ENCODE measurements around the gene ZNF598. TPM values are rescaled to one million over a fixed set of nuclear protein-coding genes. Genes with fewer than 3 reads are reported as not detected.

The ZNF598 gene
- polyA plus RNA-seq, 1 donor from 2014 or later, result 22.1 TPM

DNA sequence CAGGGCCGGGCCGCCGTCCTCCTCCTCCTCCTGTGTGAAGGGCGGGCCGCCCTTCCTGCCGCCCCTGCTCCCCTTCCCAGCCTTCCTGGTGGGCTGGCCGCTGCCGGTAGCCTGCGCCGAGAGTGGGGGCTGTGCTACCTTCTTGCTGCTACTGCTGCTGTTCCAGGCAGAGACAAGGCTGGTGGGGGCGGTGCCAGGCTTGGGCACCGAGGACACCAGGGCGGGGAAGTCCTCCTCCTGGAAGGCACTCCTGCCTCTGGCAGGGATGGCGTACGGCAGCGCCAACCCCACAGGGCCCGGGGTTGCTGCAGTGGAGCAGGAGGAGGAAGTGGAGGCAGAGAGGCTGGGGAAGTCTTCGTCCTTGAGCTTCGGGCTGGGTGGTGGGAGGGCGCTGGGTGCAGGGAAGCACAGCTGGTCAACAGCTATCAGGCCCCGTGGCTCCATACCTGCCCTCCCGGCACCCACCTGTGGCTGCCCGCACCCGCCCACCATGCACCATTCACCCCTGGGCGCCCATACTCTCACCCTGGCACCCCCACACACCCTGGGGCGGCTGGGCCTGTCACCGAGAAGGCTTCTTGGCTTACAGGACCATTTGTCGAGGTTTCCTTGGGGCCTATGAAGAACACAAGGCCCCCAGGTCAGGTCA is 9.6 kb downstream of the ZNF598 start:
- no peaks in the 10 kb centered on the region for H3K36me3 ChIP-seq (ENCODE audit: insufficient read depth, low read length)
- H3K27ac ChIP-seq (ENCODE audit: low read length), result no peak overlapping the region

DNA sequence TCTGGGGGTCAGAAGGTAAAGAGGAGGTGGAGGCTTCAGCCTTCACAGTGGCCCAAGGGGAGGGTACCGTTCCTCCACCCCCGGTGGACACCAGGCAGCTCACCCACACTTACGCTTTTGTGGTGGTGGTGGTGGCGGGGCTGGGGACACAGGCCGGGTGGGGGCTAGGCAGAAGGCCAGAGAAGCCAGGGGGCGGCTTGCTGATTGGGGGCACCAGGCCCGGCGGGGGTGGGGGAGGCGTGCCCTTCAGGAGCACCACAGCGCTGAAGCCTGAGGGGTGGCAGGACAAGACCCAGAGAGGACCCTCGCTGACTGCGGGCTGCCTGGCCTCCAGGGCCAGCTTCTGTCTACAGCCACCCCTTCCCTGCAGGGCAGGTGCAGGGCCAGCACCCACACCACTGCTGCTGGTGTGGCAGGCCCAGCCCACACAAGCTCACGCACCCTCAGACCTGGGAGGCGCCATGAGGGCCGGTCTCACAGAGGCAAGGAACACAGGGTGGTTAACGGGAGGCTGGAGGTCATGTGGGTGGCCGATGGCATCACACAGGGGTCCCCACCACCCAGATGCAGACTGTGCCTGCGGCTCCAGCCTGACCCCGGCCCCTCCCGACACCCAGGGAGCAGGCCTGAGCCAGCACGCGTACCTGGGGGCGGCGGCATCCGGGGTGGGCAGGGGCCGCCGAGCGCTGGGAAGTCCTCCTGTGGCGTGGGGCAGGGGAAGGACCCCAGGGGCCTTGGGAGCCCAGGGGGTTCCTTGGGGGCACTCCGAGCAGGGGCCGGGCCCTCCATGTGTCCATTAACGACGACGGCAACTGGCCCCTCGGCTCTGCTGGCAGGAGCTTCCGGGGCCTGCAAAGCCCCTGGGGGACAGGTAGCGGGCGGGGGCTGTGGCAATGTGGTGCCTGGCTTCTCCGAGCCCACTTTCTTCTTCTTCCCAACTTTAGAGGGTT is 10.5 kb downstream of the ZNF598 start:
- H3F3A ChIP-seq (ENCODE audit: insufficient read depth, low read length, poor library complexity, severe bottlenecking), result no peaks in the 10 kb centered on the region
- TF ChIP-seq SMC3 (conservative IDR thresholded peaks at IDR 0.05; ENCODE audit: poor library complexity) (no peak), RAD21 (conservative IDR thresholded peaks at IDR 0.05) (no peak), POLR2AphosphoS5 (IDR thresholded peaks at IDR 0.05) (no peak), EZH2 (IDR thresholded peaks at IDR 0.05; ENCODE audit: borderline replicate concordance, insufficient read depth, low read length, poor library complexity, severe bottlenecking) (no peak), MXI1 (conservative IDR thresholded peaks at IDR 0.05; ENCODE audit: poor library complexity, severe bottlenecking) (no peak)
- TF ChIP-seq, protein P1, sequence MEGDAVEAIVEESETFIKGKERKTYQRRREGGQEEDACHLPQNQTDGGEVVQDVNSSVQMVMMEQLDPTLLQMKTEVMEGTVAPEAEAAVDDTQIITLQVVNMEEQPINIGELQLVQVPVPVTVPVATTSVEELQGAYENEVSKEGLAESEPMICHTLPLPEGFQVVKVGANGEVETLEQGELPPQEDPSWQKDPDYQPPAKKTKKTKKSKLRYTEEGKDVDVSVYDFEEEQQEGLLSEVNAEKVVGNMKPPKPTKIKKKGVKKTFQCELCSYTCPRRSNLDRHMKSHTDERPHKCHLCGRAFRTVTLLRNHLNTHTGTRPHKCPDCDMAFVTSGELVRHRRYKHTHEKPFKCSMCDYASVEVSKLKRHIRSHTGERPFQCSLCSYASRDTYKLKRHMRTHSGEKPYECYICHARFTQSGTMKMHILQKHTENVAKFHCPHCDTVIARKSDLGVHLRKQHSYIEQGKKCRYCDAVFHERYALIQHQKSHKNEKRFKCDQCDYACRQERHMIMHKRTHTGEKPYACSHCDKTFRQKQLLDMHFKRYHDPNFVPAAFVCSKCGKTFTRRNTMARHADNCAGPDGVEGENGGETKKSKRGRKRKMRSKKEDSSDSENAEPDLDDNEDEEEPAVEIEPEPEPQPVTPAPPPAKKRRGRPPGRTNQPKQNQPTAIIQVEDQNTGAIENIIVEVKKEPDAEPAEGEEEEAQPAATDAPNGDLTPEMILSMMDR (IDR thresholded peaks at IDR 0.05; ENCODE audit: poor library complexity, severe bottlenecking), result no peak
- TF ChIP-seq, protein P2, sequence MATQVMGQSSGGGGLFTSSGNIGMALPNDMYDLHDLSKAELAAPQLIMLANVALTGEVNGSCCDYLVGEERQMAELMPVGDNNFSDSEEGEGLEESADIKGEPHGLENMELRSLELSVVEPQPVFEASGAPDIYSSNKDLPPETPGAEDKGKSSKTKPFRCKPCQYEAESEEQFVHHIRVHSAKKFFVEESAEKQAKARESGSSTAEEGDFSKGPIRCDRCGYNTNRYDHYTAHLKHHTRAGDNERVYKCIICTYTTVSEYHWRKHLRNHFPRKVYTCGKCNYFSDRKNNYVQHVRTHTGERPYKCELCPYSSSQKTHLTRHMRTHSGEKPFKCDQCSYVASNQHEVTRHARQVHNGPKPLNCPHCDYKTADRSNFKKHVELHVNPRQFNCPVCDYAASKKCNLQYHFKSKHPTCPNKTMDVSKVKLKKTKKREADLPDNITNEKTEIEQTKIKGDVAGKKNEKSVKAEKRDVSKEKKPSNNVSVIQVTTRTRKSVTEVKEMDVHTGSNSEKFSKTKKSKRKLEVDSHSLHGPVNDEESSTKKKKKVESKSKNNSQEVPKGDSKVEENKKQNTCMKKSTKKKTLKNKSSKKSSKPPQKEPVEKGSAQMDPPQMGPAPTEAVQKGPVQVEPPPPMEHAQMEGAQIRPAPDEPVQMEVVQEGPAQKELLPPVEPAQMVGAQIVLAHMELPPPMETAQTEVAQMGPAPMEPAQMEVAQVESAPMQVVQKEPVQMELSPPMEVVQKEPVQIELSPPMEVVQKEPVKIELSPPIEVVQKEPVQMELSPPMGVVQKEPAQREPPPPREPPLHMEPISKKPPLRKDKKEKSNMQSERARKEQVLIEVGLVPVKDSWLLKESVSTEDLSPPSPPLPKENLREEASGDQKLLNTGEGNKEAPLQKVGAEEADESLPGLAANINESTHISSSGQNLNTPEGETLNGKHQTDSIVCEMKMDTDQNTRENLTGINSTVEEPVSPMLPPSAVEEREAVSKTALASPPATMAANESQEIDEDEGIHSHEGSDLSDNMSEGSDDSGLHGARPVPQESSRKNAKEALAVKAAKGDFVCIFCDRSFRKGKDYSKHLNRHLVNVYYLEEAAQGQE (IDR thresholded peaks at IDR 0.05; ENCODE audit: borderline replicate concordance), result no peak
- no peaks in the 10 kb centered on the region for H3K79me2 ChIP-seq (replicated peaks; ENCODE audit: insufficient read depth, low read length)
- no peaks in the 10 kb centered on the region for H3K9me2 ChIP-seq (ENCODE audit: insufficient read depth, low read length)
- H3K4me2 ChIP-seq (ENCODE audit: low read length), result no peak overlapping the region
- no peak overlapping the region for H3K27ac ChIP-seq (ENCODE audit: low read length)
- H2AFZ ChIP-seq (ENCODE audit: low read depth, low read length), result no peak overlapping the region
- H4K20me1 ChIP-seq (ENCODE audit: insufficient read depth), result no peaks in the 10 kb centered on the region
- H3K27me3 ChIP-seq (ENCODE audit: insufficient read depth, low read depth, low read length), result no peaks in the 10 kb centered on the region
- H3K9ac ChIP-seq (ENCODE audit: low read length), result no peak overlapping the region
- H3K4me3 ChIP-seq (ENCODE audit: low read length), result no peak overlapping the region
- no peaks in the 10 kb centered on the region for H3K36me3 ChIP-seq (ENCODE audit: insufficient read depth, low read length)
- no peaks in the 10 kb centered on the region for H3K9me3 ChIP-seq (ENCODE audit: low read length)

More for the DNA sequence above, 9.6 kb downstream of the ZNF598 start:
- Histone ChIP-seq H4K20me1 (ENCODE audit: insufficient read depth) (no peaks in the 10 kb centered on the region), H3K79me2 (replicated peaks; ENCODE audit: insufficient read depth, low read length) (no peaks in the 10 kb centered on the region), H3K4me3 (ENCODE audit: low read length) (no peak overlapping the region), H3K9ac (ENCODE audit: low read length) (no peak overlapping the region), H2AFZ (ENCODE audit: low read depth, low read length) (no peak overlapping the region), H3K9me3 (ENCODE audit: low read length) (no peaks in the 10 kb centered on the region), H3K9me2 (ENCODE audit: insufficient read depth, low read length) (no peaks in the 10 kb centered on the region), H3F3A (ENCODE audit: insufficient read depth, low read length, poor library complexity, severe bottlenecking) (no peaks in the 10 kb centered on the region), H3K4me2 (ENCODE audit: low read length) (no peak overlapping the region), H3K27me3 (ENCODE audit: insufficient read depth, low read depth, low read length) (no peaks in the 10 kb centered on the region)
- TF ChIP-seq SMC3 (conservative IDR thresholded peaks at IDR 0.05; ENCODE audit: poor library complexity), result no peak
- TF ChIP-seq EZH2 (IDR thresholded peaks at IDR 0.05; ENCODE audit: borderline replicate concordance, insufficient read depth, low read length, poor library complexity, severe bottlenecking), result no peak
- no peak for TF ChIP-seq MXI1 (conservative IDR thresholded peaks at IDR 0.05; ENCODE audit: poor library complexity, severe bottlenecking)
- no peak for TF ChIP-seq POLR2AphosphoS5 (IDR thresholded peaks at IDR 0.05)
- TF ChIP-seq RAD21 (conservative IDR thresholded peaks at IDR 0.05), result no peak
- TF ChIP-seq, protein P2 (IDR thresholded peaks at IDR 0.05; ENCODE audit: borderline replicate concordance), result no peak
- TF ChIP-seq TAF1 (IDR thresholded peaks at IDR 0.05; ENCODE audit: low read depth), result no peak
- TF ChIP-seq, protein P1 (IDR thresholded peaks at IDR 0.05; ENCODE audit: poor library complexity, severe bottlenecking), result no peak
- no peak for TF ChIP-seq EP300 (conservative IDR thresholded peaks at IDR 0.05; ENCODE audit: poor library complexity, severe bottlenecking)
